Tibial nerve (tissue), 4 donors: Measurements from ENCODE around the gene COBLL1. TPM values are rescaled to one million over a fixed set of nuclear protein-coding genes. Genes with fewer than 3 reads are reported as not detected.

ENCODE experiments used
- DNase-seq, 2 donors: peaks; one replicate each; pipeline ENCODE4 v3.0.0-alpha.2; 2019; ENCODE audit warnings: low spot score in 2 of 2
- H3K27ac ChIP-seq, 4 donors: fragments of 200-600 bp; sonication (generic) in 3 of 4; one replicate each; pipeline ENCODE4 v1.5.1; 2017 to 2019; ENCODE audit warnings: mild to moderate bottlenecking in 1 of 4
- H3K27me3 ChIP-seq, 2 donors: fragments of 200-600 bp; sonication (generic) in 1 of 2; one replicate each; pipeline versions ENCODE4 v1.5.1 to v1.6.0; 2017 to 2019
- H3K36me3 ChIP-seq, 3 donors: fragments of 200-600 bp; sonication (generic); one replicate each; pipeline ENCODE4 v1.5.1; 2018 to 2019
- H3K4me1 ChIP-seq, 4 donors: fragments of 200-600 bp; sonication (generic) in 3 of 4; one replicate each; pipeline ENCODE4 v1.5.1; 2017 to 2019
- H3K4me3 ChIP-seq, 4 donors: fragments of 200-600 bp; sonication (generic) in 3 of 4; one replicate each; pipeline ENCODE4 v1.5.1; 2017 to 2019; ENCODE audit warnings: mild to moderate bottlenecking in 1 of 4, moderate library complexity in 1 of 4
- H3K9me3 ChIP-seq, 4 donors: fragments of 200-600 bp; sonication (generic) in 3 of 4; one replicate each; pipeline ENCODE4 v1.5.1; 2017 to 2019
- EP300 ChIP-seq, 2 donors: sonication (generic); formaldehyde crosslinking; IDR thresholded peaks; one replicate each; pipeline ENCODE4 v1.6.1; 2017; ENCODE audit warnings: antibody characterized with exemption in 2 of 2, mild to moderate bottlenecking in 1 of 2
- POLR2A ChIP-seq, 2 donors: fragments of 450-650 bp; IDR thresholded peaks; one replicate each; pipeline ENCODE4 v1.6.1; 2017; ENCODE audit warnings: antibody characterized with exemption in 2 of 2, mild to moderate bottlenecking in 2 of 2, moderate library complexity in 2 of 2
- WGBS, 2 donors: methylation state at CpG; one replicate each; pipeline ENCODE4 v1.1.5; 2018; 5-methylcytosine and 5-hydroxymethylcytosine counted together
- total RNA-seq, 4 donors: library from RNA; depleted of rRNA; stranded (reverse); fragments of >200 nt; gene quantifications; one replicate each; pipeline ENCODE4 v1.1.0, GENCODE V29; 2016
- TF ChIP-seq, protein P1 (sequence below), 5 experiments: fragments of 200-600 bp in 3 of 5; fragments of 450-650 bp in 2 of 5; sonication (generic) in 3 of 5; IDR thresholded peaks; one replicate each; pipeline ENCODE4 v1.5.1; 2016 to 2019; ENCODE audit warnings: antibody characterized with exemption in 5 of 5, mild to moderate bottlenecking in 3 of 5, moderate library complexity in 2 of 5

Gene COBLL1
- total RNA-seq, 4 donors from 2014 or later = 117 to 190 (median 146) TPM

DNA sequence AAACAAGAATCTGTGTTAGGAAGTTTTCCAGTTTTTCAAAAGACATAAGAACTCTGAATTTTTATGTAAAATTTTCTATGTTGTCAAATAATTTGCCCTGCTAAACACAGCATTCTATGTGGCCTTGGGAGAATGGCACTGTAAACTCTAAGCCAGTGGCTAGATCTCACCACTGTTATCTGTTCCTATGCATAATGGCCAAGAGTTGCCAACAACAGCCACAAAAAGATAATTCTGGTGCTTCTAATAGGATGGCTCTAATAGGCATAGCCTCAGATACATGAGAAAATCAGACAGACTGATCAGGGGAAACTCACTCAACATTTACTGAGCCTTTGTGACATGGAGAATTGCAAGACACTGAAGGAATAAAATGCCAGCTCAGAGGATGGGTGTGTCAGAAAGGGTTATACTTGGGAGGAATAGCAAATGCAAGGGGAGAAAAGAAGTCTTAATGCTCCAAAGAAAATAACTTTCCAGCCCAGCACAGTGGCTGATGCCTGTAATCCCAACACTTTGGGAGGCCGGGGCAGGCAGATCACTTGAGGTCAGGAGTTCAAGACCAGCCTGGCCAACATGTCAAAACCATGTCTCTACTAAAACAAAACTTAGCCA is 63.7 kb downstream of the COBLL1 start:
- no peaks in the 10 kb centered on the region for H3K9me3 ChIP-seq
- H3K4me3 ChIP-seq = no peak overlapping the region
- DNase-seq = no peak
- TF ChIP-seq, protein P1, sequence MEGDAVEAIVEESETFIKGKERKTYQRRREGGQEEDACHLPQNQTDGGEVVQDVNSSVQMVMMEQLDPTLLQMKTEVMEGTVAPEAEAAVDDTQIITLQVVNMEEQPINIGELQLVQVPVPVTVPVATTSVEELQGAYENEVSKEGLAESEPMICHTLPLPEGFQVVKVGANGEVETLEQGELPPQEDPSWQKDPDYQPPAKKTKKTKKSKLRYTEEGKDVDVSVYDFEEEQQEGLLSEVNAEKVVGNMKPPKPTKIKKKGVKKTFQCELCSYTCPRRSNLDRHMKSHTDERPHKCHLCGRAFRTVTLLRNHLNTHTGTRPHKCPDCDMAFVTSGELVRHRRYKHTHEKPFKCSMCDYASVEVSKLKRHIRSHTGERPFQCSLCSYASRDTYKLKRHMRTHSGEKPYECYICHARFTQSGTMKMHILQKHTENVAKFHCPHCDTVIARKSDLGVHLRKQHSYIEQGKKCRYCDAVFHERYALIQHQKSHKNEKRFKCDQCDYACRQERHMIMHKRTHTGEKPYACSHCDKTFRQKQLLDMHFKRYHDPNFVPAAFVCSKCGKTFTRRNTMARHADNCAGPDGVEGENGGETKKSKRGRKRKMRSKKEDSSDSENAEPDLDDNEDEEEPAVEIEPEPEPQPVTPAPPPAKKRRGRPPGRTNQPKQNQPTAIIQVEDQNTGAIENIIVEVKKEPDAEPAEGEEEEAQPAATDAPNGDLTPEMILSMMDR (IDR thresholded peaks at IDR 0.05) = no peak
- TF ChIP-seq POLR2A (IDR thresholded peaks at IDR 0.05) (no peak), EP300 (IDR thresholded peaks at IDR 0.05) (no peak)
- H3K36me3 ChIP-seq = no peaks in the 10 kb centered on the region
- WGBS, 2 donors = 52 to 71% methylated on average over 1 of the region's 1 CpG
- peaks cover 0 to 65% (median 9%) of the 10 kb centered on the region in 4 donors for H3K4me1 ChIP-seq
- no peaks in the 10 kb centered on the region for H3K27me3 ChIP-seq
- peak overlapping the region in 2 of 4 donors; percentile 76 for H3K27ac ChIP-seq

DNA sequence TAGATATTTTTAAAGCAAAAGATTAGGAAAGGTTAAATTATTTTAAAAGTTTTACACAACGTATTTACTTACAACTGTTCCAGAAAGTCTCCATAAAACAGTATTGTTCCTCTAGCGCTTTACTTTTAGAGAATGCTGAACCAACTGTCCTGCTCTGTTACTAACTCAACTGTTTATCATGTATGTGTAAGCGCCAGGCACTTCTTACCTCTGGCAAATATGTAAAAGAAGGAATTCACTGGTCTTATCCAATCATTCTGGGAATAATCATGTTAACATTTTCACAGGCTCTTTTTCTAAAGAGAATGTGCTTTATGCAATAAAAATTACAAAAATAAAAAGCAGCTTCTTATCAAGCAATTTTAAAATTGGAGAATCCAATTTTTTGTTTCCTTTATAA is 68.0 kb downstream of the COBLL1 start:
- Histone ChIP-seq H3K27me3 (no peaks in the 10 kb centered on the region), H3K4me1 (peaks cover 0 to 39% (median 1%) of the 10 kb centered on the region in 4 donors), H3K27ac (no peak overlapping the region), H3K36me3 (no peaks in the 10 kb centered on the region), H3K9me3 (no peaks in the 10 kb centered on the region), H3K4me3 (no peak overlapping the region)
- 68 to 84% methylated on average over 3 of the region's 3 CpGs for WGBS, 2 donors
- TF ChIP-seq, protein P1 (IDR thresholded peaks at IDR 0.05) = no peak
- no peak for DNase-seq

GRCh38 chr2:164773091-164773490 is 68.5 kb downstream of the COBLL1 start:
- H3K27me3 ChIP-seq = no peaks in the 10 kb centered on the region

DNA sequence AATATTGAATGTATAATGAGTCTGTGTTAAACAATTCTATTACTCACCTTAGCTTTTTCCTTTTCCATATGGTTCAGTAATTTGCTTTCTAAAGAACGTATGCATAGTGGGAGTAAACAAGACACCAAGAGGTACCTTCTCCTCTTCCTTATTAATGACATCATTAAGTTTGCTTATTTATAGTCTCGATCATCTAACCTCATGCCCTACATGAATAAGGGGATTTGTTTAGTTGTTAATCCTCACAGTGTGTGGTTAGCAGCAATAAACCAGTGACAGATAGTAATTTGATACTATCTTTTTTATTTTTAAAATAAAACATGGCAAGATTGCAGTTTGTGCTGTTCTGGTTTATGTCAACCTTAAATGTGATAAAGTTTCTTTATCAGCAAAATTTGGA is 69.7 kb downstream of the COBLL1 start:
- Histone ChIP-seq H3K36me3 (no peaks in the 10 kb centered on the region), H3K4me1 (peaks cover 0 to 25% (median 0%) of the 10 kb centered on the region in 4 donors), H3K27me3 (no peaks in the 10 kb centered on the region), H3K9me3 (no peaks in the 10 kb centered on the region), H3K27ac (no peak overlapping the region), H3K4me3 (no peak overlapping the region)
- 69 to 76% methylated on average over 2 of the region's 2 CpGs for whole genome bisulfite sequencing, 2 donors
- no peak for DNase-seq
- TF ChIP-seq POLR2A (IDR thresholded peaks at IDR 0.05) = no peak
- no peak for TF ChIP-seq EP300 (IDR thresholded peaks at IDR 0.05)
- TF ChIP-seq, protein P1 (IDR thresholded peaks at IDR 0.05) = no peak

More at GRCh38 chr2:164773091-164773490, 68.5 kb downstream of the COBLL1 start:
- DNase-seq = no peak
- TF ChIP-seq EP300 (IDR thresholded peaks at IDR 0.05) (no peak), POLR2A (IDR thresholded peaks at IDR 0.05) (no peak)
- TF ChIP-seq, protein P1 (IDR thresholded peaks at IDR 0.05) = no peak
- H3K27ac ChIP-seq = no peak overlapping the region
- no peaks in the 10 kb centered on the region for H3K36me3 ChIP-seq
- no peaks in the 10 kb centered on the region for H3K9me3 ChIP-seq
- no peak overlapping the region for H3K4me3 ChIP-seq
- WGBS, 2 donors = 89 to 95% methylated on average over 3 of the region's 3 CpGs
- peaks cover 0 to 34% (median under 1%) of the 10 kb centered on the region in 4 donors for H3K4me1 ChIP-seq

DNA sequence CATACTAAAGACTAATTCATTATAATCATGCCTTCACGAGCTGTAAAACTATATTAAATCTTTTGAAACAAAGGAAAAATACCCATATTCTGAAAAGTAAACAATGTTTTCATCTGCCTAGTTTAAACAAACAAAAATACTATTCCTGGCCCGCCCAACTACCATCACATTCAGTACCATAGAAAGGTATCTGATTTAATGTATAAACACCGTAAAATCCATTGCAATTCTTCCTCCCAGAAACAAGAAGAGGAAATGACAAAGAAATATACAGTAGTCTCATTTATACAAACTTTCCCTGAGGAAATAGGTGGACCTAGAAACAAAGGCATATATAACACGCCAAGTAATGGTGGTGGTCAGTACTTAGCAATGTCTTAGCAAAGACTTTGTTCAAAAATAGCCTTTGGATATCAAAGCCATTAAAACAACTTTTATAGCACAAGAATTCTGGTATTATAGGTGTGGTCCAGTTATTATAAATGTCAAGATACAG is 71.2 kb downstream of the COBLL1 start:
- peaks cover 0 to 25% (median 0%) of the 10 kb centered on the region in 4 donors for H3K4me1 ChIP-seq
- no peak overlapping the region for H3K27ac ChIP-seq
- H3K9me3 ChIP-seq = no peaks in the 10 kb centered on the region
- no peaks in the 10 kb centered on the region for H3K36me3 ChIP-seq
- no peak overlapping the region for H3K4me3 ChIP-seq
- no peak for DNase-seq
- 85 to 92% methylated on average over 4 of the region's 4 CpGs for WGBS, 2 donors
- H3K27me3 ChIP-seq = no peaks in the 10 kb centered on the region
- TF ChIP-seq POLR2A (IDR thresholded peaks at IDR 0.05) (no peak), EP300 (IDR thresholded peaks at IDR 0.05) (no peak)
- TF ChIP-seq, protein P1 (IDR thresholded peaks at IDR 0.05) = no peak
